ENCODE measurements around the gene GNG13.
"Not testable (repeated sequence)": the region's sequence is repeated elsewhere in the genome, so short reads cannot be mapped to it uniquely, and the experiment has no call there.

Gene GNG13

DNA sequence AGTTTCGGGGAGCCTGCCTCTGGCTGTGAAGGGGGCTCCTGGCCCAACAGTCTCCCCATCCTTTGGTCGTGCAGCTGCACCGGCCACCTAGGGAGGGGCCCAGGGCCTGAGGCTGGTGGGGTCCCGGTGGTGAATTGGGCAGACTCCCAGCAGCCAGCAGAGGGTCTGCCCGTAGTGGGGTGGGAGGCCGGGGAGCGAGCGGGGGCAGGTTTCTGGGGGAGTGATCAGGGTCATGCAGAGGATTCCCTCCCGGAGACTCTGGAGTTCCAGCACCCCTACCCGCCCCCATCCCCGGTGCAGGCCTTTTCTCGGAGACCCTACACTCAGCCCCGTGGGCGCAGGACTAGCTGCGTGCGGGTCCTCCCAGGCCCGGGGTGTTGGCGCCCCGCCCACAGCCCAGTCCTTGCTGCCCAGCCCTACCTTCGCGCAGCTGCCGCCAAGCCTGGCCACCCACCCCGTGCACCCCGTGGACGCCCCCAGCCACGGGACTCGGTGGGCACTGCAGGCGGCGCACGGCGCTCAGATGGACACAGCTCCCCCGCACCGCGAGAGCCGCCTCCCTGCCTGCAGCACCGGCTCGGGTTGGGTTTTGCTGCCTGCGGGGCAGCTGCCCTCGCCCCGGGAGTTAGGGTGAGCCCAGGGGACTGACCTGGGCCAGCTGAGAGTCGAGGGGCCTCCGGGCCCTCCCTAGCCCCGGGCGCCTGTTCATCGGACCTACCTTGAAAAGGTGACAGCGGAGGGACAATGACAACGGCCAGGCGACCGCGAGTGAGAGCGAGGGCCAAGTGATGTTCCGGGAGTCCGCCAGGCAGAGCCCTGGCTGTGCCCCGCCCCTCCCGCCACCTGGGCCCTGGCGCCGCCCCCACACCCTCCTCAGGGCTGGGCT, at the start of gene GNG13:
TSS of gene GNG13 (minus strand) at position 787 of the 886 bp plus-strand sequence. CDS start 1,657 bp downstream, outside the sequence.
- no peak for DNase-seq (ENCODE audit: low spot score)

- DNase-seq (ENCODE audit: low spot score) = no peak
Observed at GRCh38 chr16:848510-849253, 48.1 kb upstream of the GNG13 start.

GRCh38 chr16:847681-848445, 47.3 kb upstream of the GNG13 start:
- no peak for DNase-seq (ENCODE audit: low spot score)

- DNase-seq (ENCODE audit: low spot score) = no peak
Observed at GRCh38 chr16:847151-847550, 46.6 kb upstream of the GNG13 start.

- DNase-seq (ENCODE audit: low spot score) = no peak
Observed at GRCh38 chr16:845351-845745, 44.8 kb upstream of the GNG13 start.

GRCh38 chr16:844638-845350, 44.3 kb upstream of the GNG13 start:
- no peak for DNase-seq (ENCODE audit: low spot score)

DNA sequence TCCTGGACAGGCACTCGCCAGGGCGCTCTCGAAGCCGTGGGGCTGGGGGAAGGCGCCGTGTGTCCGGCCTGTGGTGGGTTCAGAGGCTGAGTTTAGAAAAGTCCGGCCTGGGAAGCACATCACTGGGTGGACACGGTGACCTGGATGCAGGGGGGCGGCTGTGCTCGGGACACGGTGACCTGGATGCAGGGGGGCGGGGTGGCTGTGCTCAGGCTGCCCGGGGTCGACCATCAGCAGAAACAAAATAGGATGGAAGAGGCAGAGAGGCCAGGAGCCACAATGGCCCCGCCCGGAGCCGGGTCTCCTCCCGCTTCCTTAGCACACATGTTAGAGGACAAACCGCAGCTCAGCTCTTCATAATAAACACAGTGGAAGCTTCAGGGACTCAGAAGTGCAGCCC, 43.2 kb upstream of the GNG13 start:
- no peak for DNase-seq (ENCODE audit: low spot score)

DNA sequence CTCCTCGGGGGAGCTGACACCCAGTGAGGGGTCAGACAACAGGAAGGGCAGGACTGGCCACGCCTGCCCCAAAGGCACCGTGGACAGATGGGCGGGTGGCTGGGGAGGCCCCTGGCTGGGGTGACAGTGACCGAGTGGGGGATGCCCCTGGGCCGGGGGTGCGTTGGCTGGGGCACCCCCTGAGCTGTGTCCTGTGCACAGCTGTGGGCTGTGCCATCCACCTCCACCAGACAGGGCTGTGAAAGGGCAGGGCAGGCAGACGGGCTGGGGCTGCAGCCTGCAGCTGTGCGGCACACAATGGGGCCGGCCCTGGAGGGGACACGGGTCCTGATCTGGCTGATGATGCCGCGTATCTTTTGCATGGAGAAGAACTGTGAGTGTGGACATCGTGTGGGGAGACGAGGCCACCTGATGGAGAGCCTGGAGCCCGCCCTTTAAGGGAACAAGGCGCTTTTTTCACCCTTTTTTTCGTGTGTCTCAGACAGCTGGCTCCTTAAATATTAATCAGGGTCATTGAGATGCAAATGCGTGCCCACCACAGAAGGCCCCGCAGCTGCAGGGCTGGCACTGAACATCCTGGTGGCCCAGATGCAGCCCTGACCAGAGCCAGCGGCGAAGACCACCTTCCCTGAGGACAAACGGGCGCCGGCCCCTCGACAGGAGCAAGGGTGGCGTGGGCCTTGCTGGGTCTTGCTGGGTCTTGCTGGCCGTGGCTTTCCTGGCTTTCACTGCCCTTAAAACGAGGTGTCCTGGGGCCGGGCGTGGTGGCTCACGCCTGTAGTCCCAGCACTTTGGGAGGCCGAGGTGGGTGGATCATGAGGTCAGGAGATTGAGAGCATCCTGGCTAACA, 42.4 kb upstream of the GNG13 start:
- DNase-seq (ENCODE audit: low spot score) = peak; percentile 20

- DNase-seq (ENCODE audit: low spot score) = peak; percentile 63
Observed at GRCh38 chr16:842061-842476, 41.5 kb upstream of the GNG13 start.

DNA sequence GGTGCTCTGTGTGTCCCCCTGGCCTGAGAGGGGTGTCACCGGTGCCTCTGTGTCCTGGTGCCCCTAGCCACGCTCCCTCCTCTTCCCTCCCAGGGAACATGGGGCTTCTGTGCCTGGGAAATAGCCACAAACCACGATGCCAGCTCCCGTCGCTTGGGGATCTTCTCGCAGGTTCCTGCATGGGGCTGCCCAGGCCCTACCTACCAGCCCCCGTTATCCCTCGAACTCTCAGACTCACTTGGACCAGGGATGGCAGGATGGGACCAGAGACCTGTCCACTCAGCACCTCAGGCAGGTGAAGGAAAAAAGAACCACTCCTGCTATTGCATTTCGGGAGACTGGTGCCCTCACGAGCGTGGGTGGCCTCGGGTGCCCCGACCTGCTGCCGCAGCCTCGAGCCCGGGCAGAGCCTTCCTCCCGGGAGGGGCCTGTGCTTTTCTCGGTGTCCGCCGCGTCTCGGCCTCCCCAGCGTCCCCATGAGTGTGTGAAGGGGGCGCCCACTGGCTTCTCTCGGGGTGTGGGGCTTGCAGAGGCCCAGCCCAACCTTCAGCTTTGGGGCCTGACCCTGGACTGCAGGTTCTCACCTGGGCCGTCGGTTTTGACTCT, 41.0 kb upstream of the GNG13 start:
- no peak for DNase-seq (ENCODE audit: low spot score)

GRCh38 chr16:840561-841454, 40.3 kb upstream of the GNG13 start:
- no peak for DNase-seq (ENCODE audit: low spot score)

- DNase-seq (ENCODE audit: low spot score) = no peak
Observed at GRCh38 chr16:839643-840408, 39.3 kb upstream of the GNG13 start.

DNA sequence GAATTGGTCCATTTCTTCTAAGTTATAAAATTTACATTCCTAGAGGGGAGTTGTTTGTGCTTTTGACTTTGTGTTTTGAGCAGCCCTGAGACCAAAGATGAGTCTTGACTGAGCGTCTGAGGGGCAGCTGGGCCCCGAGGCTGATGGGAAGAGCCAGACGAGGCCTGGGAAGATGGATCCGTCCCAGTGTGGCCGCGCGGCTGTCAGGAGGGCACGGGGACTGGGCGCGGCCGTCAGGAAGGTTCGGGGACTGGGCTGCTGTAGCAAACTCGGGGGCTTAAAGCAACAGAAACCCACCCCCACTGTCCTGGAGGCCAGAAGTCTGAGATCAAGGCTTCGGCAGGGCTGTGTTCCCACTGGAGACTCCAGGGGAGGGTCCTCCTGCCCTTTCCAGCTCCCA, 38.2 kb upstream of the GNG13 start:
- DNase-seq (ENCODE audit: low spot score) = no peak

GRCh38 chr16:836822-837221, 36.3 kb upstream of the GNG13 start:
- not testable (repeated sequence) for DNase-seq (ENCODE audit: low spot score)

- no peak for DNase-seq (ENCODE audit: low spot score)
Observed at GRCh38 chr16:836221-836620, 35.7 kb upstream of the GNG13 start.

DNA sequence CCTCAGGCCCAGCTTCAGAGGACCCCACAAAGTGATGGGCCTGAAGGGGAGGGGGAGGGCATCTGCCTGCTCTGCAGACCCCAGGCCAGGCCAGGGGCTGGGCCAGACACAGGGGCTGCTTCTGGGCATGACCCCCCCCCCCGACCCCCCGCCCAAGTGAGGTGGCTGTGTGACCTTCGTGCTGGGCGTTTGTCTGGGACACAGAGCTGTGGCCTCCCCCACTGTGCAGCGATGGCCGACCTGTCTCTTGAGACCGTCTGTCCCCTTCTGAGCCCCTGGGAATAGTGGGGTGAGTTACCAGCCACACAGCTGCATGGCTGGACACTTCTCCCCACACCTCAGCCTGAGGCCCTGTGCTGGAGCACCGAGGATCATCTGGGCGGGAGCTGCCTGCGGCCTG, 34.8 kb upstream of the GNG13 start:
- no peak for DNase-seq (ENCODE audit: low spot score)

GRCh38 chr16:833411-833810, 32.9 kb upstream of the GNG13 start:
- DNase-seq (ENCODE audit: low spot score) = no peak

- no peak for DNase-seq (ENCODE audit: low spot score)
Observed at GRCh38 chr16:832652-833336, 32.3 kb upstream of the GNG13 start.

Data from Ammon's horn (tissue), 1 donor.